Measurements from ENCODE around the gene NHERF2. TPM values are rescaled to one million over a fixed set of nuclear protein-coding genes. Genes with fewer than 3 reads are reported as not detected.
A peak's percentile ranks its signal among the peaks of the same experiment; 100 is the strongest.

Gene NHERF2
- total and polyA plus RNA-seq, 9 donors, result 6.3 to 118 (median 78.7) TPM

DNA sequence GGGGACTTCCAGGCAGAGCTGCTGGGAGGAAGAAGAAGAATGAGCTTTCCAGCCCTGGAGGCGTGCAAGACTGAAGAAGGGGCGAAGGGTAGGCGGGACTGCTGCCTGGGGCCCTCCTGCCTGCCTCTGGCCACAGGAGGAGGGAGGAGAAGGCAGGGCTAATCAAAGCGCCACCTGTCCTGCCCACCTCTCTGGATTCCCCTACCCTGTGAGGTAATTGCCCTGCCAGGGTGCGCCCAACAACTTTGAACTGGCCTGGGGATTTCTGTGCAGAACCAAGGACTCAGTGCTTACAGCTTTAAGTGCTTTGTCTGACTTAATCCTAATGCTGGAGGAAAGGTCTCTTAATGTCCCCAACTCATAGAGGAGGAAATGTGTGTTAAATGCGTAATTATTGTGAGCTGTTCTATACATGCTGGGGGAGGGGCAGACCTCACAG lies 45.3 kb upstream of the NHERF2 start, which contains the start of gene NOXO1:
Gene NOXO1 (minus strand): TSS at position 72 of the 439 bp plus-strand sequence. CDS start 290 bp downstream, outside the sequence.
- Histone ChIP-seq H3K36me3 (no peaks in the 10 kb centered on the region), H3K4me1 (ENCODE audit: insufficient read depth) (peaks cover 4% of the 10 kb centered on the region), H3K27ac (no peak within 1 kb of the TSS), H3K4me3 (no peak within 1 kb of the TSS), H3K9me3 (no peaks in the 10 kb centered on the region), H3K27me3 (peaks cover 3% of the 10 kb centered on the region)
- 23 to 39% (median 30%) methylated on average over 6 of the region's 6 CpGs for WGBS, 3 donors
- intact Hi-C loops (cut with DNase I), result no loop called here
- TF ChIP-seq EP300 (IDR thresholded peaks at IDR 0.05) (no peak), CTCF (IDR thresholded peaks at IDR 0.05) (no peak), POLR2A (IDR thresholded peaks at IDR 0.05) (no peak)
- DNase-seq, result no peak

DNA sequence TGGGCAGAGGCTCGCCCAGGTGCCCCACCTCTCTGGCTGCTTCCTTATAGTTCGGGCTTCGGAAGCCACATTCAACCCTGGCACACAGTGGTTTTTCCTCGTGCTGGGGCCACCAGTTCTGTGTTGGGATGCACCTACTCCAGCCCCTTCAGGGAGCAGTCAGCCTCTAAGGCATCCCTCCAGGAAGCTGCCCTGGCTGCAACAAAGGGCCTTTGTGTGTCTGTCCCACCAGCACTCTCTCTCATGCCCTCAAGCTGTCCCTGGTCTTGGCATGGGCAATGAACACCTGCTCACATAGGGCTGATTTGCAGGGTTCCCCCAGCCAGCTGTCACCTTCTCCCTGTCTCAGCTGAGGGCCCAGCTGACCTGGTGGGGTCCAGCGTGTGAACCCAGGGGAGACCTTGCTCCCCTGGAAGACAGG lies 44.7 kb upstream of the NHERF2 start:
- Histone ChIP-seq H3K36me3 (no peaks in the 10 kb centered on the region), H3K4me1 (ENCODE audit: insufficient read depth) (peaks cover 4% of the 10 kb centered on the region), H3K27me3 (peaks cover 3% of the 10 kb centered on the region), H3K4me3 (no peak overlapping the region), H3K9me3 (no peaks in the 10 kb centered on the region), H3K27ac (no peak overlapping the region)
- TF ChIP-seq CTCF (IDR thresholded peaks at IDR 0.05) (no peak), EP300 (IDR thresholded peaks at IDR 0.05) (no peak), POLR2A (IDR thresholded peaks at IDR 0.05) (no peak)
- intact Hi-C loops (cut with DNase I), result no loop called here
- 43 to 55% (median 49%) methylated on average over 5 of the region's 5 CpGs for WGBS, 3 donors
- DNase-seq, result no peak

GRCh38 chr16:1982991-1983543 lies 43.6 kb upstream of the NHERF2 start:
- no peak overlapping the region for H3K27ac ChIP-seq
- intact Hi-C loops (cut with DNase I), result no loop called here
- 18 to 23% (median 23%) methylated on average over 19 of the region's 19 CpGs for WGBS, 3 donors

DNA sequence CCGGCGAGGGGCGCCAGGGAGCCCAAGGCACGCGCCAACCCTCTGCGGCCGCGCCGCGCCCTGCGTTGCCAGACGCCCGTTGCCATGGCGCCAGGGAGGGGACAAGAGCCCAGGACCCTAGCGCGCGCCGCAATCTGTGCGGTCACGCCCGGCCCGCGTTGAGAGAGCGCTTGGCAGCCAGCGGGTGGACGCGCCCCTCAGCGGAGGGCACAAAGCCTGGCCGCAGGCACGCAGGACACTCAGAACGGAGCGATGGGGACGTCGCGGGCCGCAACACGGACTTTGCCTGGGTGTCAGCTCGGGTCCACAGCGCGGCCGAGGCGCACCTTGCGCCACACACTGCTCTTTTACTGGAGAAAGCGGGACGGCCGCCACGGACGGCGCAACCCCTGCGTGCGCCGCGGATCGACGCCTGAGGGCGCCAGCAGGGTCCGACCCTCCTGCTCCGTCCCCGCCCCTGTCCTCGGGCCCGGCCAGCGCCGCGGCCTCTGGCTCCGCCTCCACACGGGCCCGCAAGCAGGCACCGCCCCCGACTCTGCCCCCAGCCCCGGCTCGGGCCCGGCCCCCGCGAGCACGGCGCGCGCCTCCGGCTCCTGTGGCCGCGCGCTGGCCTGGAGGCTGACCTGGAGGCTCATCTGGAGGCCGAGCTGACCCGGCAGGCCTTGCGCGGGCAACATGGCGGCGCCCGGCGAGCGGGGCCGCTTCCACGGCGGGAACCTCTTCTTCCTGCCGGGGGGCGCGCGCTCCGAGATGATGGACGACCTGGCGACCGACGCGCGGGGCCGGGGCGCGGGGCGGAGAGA lies 43.0 kb upstream of the NHERF2 start, which contains the start of gene GFER:
Gene GFER (plus strand): TSS at position 650 of the 803 bp plus-strand sequence. CDS start 26 bp downstream, at position 676.
- peak within 1 kb of the TSS; percentile 55 for H3K4me3 ChIP-seq
- H3K9me3 ChIP-seq, result no peaks in the 10 kb centered on the region
- TF ChIP-seq EP300 (IDR thresholded peaks at IDR 0.05) (no peak), POLR2A (IDR thresholded peaks at IDR 0.05) (peak; percentile 24)
- no peak within 1 kb of the TSS for H3K27ac ChIP-seq
- H3K27me3 ChIP-seq, result peaks cover 3% of the 10 kb centered on the region
- H3K36me3 ChIP-seq, result no peaks in the 10 kb centered on the region
- peaks cover 4% of the 10 kb centered on the region for H3K4me1 ChIP-seq (ENCODE audit: insufficient read depth)
- intact Hi-C loops (cut with DNase I), result no loop called here
- peak; percentile 72 to 89 (median 83) for DNase-seq
- WGBS, 3 donors, result 0 to 1% (median 0%) methylated on average over 49 to 109 of the region's 109 CpGs

More at GRCh38 chr16:1982991-1983543, 43.6 kb upstream of the NHERF2 start:
- peaks cover 3% of the 10 kb centered on the region for H3K27me3 ChIP-seq
- peaks cover 4% of the 10 kb centered on the region for H3K4me1 ChIP-seq (ENCODE audit: insufficient read depth)
- DNase-seq, result no peak
- peak overlapping the region; percentile 55 for H3K4me3 ChIP-seq
- no peaks in the 10 kb centered on the region for H3K36me3 ChIP-seq
- TF ChIP-seq EP300 (IDR thresholded peaks at IDR 0.05) (no peak), POLR2A (IDR thresholded peaks at IDR 0.05) (no peak), CTCF (IDR thresholded peaks at IDR 0.05) (no peak)
- no peaks in the 10 kb centered on the region for H3K9me3 ChIP-seq
